MM.1S (cell line): ENCODE measurements around the gene CDC45.

Experiments
- EZH2phosphoT487 ChIP-seq: fragments of 300-600 bp; sonication (generic); IDR thresholded peaks from 2 replicates; pipeline ENCODE4 v1.6.1; 2018; ENCODE audit warnings: antibody characterized with exemption, low read length
- TF ChIP-seq, protein P1 (sequence below): fragments of 300-600 bp; sonication (generic); IDR thresholded peaks from 2 replicates; pipeline ENCODE4 v1.5.1; 2016; ENCODE audit warnings: antibody characterized with exemption, low read length, mixed read lengths

DNA sequence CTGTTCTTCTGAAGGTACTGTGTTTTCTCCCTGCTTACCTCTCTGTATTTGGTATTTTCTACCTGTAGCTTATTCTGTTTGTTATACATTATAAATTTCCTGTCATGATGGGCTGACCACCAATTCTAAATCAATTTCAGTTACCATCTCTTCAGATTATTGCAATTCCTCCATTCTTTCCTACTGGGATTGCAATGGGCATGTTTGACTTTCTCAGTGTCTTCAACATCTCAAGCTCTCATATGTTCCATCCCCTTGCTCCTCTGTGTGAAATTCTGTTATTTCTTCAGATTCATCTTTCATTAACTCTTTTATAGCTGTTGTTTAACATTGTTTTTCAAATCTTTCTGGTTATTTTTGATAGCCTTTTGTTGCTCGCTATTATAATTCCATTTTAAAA, 16.7 kb upstream of the CDC45 start:
- TF ChIP-seq, protein P1, sequence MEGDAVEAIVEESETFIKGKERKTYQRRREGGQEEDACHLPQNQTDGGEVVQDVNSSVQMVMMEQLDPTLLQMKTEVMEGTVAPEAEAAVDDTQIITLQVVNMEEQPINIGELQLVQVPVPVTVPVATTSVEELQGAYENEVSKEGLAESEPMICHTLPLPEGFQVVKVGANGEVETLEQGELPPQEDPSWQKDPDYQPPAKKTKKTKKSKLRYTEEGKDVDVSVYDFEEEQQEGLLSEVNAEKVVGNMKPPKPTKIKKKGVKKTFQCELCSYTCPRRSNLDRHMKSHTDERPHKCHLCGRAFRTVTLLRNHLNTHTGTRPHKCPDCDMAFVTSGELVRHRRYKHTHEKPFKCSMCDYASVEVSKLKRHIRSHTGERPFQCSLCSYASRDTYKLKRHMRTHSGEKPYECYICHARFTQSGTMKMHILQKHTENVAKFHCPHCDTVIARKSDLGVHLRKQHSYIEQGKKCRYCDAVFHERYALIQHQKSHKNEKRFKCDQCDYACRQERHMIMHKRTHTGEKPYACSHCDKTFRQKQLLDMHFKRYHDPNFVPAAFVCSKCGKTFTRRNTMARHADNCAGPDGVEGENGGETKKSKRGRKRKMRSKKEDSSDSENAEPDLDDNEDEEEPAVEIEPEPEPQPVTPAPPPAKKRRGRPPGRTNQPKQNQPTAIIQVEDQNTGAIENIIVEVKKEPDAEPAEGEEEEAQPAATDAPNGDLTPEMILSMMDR = no peak
- no peak for TF ChIP-seq EZH2phosphoT487
